GM18909 (cell line): ENCODE results near the gene LCP1.
"Not testable (repeated sequence)": the region's sequence is repeated elsewhere in the genome, so short reads cannot be mapped to it uniquely, and the experiment has no call there.

Experiments used
- ATAC-seq: cut with Tn5 transposase; IDR thresholded peaks from one replicate; pipeline ENCODE4 v1.9.1; 2021; ENCODE audit warnings: mild to moderate bottlenecking; ENCODE audit not compliant: unreplicated experiment, poor library complexity

The LCP1 gene, protein sequence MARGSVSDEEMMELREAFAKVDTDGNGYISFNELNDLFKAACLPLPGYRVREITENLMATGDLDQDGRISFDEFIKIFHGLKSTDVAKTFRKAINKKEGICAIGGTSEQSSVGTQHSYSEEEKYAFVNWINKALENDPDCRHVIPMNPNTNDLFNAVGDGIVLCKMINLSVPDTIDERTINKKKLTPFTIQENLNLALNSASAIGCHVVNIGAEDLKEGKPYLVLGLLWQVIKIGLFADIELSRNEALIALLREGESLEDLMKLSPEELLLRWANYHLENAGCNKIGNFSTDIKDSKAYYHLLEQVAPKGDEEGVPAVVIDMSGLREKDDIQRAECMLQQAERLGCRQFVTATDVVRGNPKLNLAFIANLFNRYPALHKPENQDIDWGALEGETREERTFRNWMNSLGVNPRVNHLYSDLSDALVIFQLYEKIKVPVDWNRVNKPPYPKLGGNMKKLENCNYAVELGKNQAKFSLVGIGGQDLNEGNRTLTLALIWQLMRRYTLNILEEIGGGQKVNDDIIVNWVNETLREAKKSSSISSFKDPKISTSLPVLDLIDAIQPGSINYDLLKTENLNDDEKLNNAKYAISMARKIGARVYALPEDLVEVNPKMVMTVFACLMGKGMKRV

GRCh38 chr13:46181840-46182490, at the start of gene LCP1:
TSS of gene LCP1 (minus strand) at chr13:46182177. CDS start at chr13:46159662, 22,515 bp downstream.
- ATAC-seq: peak; percentile 73

DNA sequence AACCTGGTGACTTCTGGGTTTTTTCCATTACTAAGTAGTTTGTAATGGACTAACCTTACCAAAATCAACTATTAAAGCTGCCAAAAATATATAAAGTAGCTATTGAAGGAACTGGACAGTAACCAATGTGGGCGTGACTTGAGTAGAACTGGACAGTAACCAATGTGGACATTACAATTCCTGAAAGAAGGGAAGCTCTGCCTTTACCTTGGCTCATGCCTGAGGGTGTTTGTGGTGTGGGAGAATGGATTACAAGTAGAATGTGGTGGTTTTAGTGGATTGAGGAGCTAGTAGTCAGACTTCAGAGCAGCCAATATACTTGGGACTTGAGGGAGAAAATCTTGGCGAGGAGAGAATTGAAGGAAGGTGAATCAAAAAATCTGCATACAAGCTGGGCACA, 47.3 kb upstream of the LCP1 start:
- no peak for ATAC-seq

GRCh38 chr13:46220234-46220633, 38.3 kb upstream of the LCP1 start:
- ATAC-seq: not testable (repeated sequence)

- not testable (repeated sequence) for ATAC-seq
Observed at GRCh38 chr13:46214741-46215140, 32.8 kb upstream of the LCP1 start.

DNA sequence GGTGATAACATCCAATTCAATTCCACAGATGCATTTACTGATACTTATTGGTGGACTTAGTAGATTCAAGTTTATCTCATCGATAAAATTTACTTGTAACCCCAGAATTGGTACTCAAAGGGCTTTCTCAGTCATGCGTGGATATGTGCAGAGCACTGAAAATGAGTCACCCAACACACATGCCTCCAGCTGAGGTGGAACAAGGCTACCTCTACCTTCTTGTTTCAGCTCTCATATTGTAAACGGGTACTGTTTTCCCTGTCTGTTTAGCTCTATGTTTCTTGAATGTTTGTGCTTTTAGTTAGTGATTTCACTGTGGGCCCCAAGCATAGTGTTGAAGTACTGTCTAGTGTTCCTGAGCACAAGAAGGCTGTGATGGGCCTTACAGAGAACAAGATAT, 31.3 kb upstream of the LCP1 start:
- ATAC-seq: no peak

DNA sequence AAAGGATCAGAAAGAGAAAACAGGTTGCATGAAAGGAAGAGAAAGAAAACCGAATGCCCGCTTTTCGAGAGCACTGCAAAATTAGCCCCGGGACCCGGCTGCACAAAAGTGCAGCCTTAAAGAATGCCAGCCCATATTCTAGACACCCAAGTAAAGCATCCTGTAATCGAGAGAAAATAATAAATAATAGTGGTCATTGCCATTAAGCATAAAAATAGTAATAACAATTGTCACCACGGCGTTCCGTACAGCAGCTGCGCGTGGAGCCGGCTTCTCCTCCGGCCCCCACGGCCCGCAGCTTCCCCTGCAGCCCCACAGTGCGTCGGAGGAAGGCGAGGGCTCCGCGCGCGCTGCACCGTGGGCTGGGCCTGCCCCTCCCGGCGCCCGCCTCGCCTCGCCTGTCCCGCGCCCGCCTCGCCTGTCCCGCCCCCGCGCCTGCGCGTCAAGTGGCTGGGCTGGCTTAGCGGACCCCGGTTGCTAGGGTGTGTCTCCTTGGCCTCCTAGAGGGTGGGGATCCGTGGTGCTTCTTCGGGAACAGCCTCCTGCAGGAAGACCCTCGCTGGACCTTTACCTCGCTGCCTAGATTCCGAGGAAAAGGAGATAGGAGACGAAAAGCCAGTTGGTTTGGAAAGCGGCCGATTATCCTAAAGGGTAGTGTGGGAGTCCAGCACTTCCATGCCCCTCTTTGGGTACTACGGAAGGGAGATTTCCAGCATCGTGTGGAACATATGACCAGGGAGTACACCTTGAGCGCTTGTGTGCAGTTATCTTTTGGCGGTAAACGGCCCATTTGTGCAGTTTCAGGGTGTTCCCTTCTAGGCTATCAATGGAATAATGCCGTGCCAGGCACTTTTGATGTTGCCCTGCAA, 29.7 kb upstream of the LCP1 start, which contains the start of gene LRRC63:
TSS of gene LRRC63 (plus strand) at position 446 of the 869 bp plus-strand sequence. CDS start 1,107 bp downstream, outside the sequence.
- peak; percentile 95 for ATAC-seq

GRCh38 chr13:46211116-46211482, 29.1 kb upstream of the LCP1 start:
- ATAC-seq: peak; percentile 47

- ATAC-seq: no peak
Observed at GRCh38 chr13:46210362-46211083, 28.5 kb upstream of the LCP1 start.

- ATAC-seq: no peak
Observed at GRCh38 chr13:46207828-46208227, 25.9 kb upstream of the LCP1 start.

GRCh38 chr13:46206143-46206542, 24.2 kb upstream of the LCP1 start:
- no peak for ATAC-seq

DNA sequence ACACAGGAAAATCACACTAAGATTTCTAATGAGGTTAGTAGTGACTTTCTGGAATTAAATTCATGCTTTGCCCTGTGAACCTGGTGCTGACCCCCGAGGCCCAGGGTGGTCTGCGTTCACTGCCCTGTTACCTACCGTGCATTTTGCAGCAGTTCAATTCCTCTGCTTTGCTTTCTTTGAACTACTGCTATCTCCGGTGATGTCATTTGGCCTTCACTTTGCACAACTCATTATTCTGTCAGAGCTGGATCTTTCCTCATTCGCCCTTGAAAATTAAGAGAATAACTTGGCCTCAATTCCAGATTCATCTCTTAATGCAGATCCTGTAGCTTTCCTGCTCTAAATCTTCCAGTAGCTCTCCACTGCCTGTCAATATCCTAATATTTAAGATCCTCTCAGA, 21.0 kb upstream of the LCP1 start:
- ATAC-seq: no peak

DNA sequence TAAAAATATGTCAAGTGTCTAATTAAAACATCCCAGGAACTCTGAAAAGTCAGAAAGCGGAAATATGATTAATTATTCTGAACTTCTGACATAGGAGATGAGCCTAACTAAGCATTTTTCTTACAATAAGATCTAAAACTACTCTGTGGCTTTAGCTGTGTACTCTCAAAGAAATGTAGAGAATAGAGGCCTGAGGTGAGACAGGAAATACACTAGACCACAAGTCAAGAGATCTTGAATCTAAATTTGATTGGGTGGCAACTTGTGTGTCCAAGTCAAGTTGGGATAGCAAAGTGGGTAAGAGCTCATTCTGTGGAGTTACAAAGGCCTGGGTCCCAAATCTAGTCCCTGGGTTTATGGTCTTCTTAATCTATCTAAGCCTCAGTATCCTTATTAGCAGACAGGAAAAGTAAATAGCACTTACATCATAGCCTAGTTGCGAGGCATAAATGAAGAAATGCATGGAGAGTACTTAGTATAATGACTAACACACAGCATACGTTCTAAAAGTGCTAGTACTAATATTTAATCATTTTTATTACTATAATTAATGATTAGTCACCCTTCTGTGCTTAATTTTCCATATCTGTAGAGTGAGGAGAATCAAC, 20.3 kb upstream of the LCP1 start:
- no peak for ATAC-seq

DNA sequence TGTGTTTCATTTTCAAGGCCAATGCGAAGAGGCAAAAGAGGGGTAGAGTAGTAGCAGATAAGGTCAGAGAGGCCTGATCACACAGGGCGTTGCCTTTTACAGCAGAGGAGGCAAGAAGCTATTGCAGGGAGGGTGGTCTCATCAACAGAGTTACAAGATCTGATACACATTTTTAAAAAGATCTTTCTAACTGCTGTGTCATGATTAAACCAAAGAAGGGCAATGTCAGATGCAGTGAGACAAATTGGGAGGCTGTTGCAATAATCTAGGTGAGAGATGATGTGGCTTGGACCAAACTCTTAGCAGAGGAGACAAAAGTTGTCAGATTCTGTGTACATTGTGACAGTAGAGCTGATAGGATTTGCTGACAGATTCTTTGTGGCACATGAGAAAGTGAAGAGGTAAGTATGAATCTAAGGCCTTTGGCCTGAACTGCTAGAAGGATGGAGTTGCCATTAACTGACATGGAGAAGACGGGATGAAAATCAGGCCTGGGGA, 16.8 kb upstream of the LCP1 start:
- no peak for ATAC-seq

- ATAC-seq: no peak
Observed at GRCh38 chr13:46197299-46198048, 15.5 kb upstream of the LCP1 start.

DNA sequence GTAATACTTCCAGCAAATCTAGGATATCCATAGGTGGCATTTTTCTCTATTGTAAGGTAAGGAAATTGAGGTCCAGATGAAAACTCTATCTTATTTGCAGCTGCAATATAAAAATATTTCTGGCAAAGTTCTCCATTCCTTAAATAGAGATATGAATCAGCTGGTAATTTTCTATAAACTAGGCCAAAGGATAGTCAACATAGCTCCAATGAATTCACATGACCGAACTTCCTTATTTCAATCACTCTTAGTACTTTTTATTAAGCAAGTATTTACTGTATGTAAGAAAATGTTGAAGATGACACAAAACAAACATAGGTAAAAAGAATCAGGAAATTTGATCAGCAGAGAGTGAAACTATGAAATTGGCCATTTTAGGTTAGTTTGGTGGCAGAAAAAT, 13.0 kb upstream of the LCP1 start:
- no peak for ATAC-seq

- no peak for ATAC-seq
Observed at GRCh38 chr13:46192412-46192811, 10.4 kb upstream of the LCP1 start.

GRCh38 chr13:46185634-46186033, 3.7 kb upstream of the LCP1 start:
- no peak for ATAC-seq

- peak; percentile 51 for ATAC-seq
Observed at GRCh38 chr13:46184277-46184699, 2.3 kb upstream of the LCP1 start.
